K562 (cell line): ENCODE measurements around the gene DCAF11. TPM values are rescaled to one million over a fixed set of nuclear protein-coding genes. Genes with fewer than 3 reads are reported as not detected.

ENCODE experiments used
- ATAC-seq: fragments of 200-7000 bp; cut with Tn5 transposase; 3 replicates; pipeline ENCODE4 v1.9.1; 2020; ENCODE audit warnings: moderate library complexity
- BruUV-seq: library from RNA; stranded (reverse); fragments of 400-500 nt; replicated peaks from 2 replicates; lab custom pipeline; 2021; lab: Mats Ljungman, UMichigan
- CTCF ChIA-PET: fragments of 300-600 bp; formaldehyde crosslinking; extraction: SDS; loops from one replicate; lab custom pipeline; 2021; ENCODE audit warnings: low intra/inter-chr PET ratio; lab: Yijun Ruan, JAX
- POLR2A ChIA-PET: fragments of 300-600, 350-650 bp; sonication (Branson Sonifier 250); formaldehyde crosslinking; extraction: SDS; loops from one replicate; lab custom pipeline; 2021; ENCODE audit warnings: antibody characterized with exemption, inconsistent platforms; lab: Yijun Ruan, JAX
- DNase-seq, 4 experiments: peaks; one replicate each; pipeline versions ENCODE4 v3.0.0 to v3.0.0-alpha.2; 2011 to 2018; ENCODE audit warnings: low spot score in 3 of 4, mixed read lengths in 3 of 4; ENCODE audit errors: extremely low read depth in 1 of 4
- FAIRE-seq: peaks from 2 replicates; lab custom pipeline; 2011; peaks lifted over from hg19 to GRCh38; lab: Jason Lieb, UNC
- H2AFZ ChIP-seq: 2 replicates; pipeline ENCODE4 v1.6.0; 2011; ENCODE audit warnings: low read depth, low read length, control low read depth, inconsistent platforms
- H3K27ac ChIP-seq: fragments of 200-600 bp; 3 replicates; pipeline ENCODE4 v1.8.0; 2011; ENCODE audit warnings: low read depth, mild to moderate bottlenecking, control low read depth, inconsistent platforms, low read length, moderate library complexity, mixed read lengths; ENCODE audit errors: extremely low read depth
- H3K27me3 ChIP-seq, 2 experiments: fragments of 300-600 bp in 1 of 2; 2 replicates in 1 of 2; 3 replicates in 1 of 2; pipeline versions ENCODE4 v1.6.0 to v1.8.0; 2011; ENCODE audit warnings: inconsistent platforms in 2 of 2, low read length in 2 of 2, mild to moderate bottlenecking in 1 of 2, mixed read lengths in 1 of 2, moderate library complexity in 1 of 2; ENCODE audit not compliant: control insufficient read depth in 2 of 2, insufficient read depth in 2 of 2
- H3K36me3 ChIP-seq: fragments of 300-600 bp; 3 replicates; pipeline ENCODE4 v1.8.0; 2011; ENCODE audit warnings: mild to moderate bottlenecking, low read length, inconsistent platforms; ENCODE audit not compliant: control insufficient read depth, insufficient read depth
- H3K4me1 ChIP-seq, 2 experiments: fragments of 200-600 bp in 1 of 2; replicated peaks in 1 of 2; 2 replicates in 1 of 2; 3 replicates in 1 of 2; pipeline versions ENCODE4 v1.5.1 to v1.8.0; 2011; ENCODE audit warnings: inconsistent platforms in 2 of 2, low read length in 2 of 2, mild to moderate bottlenecking in 1 of 2, mixed read lengths in 1 of 2, moderate library complexity in 1 of 2; ENCODE audit not compliant: control insufficient read depth in 2 of 2, insufficient read depth in 2 of 2
- H3K4me2 ChIP-seq: 2 replicates; pipeline ENCODE4 v1.6.1; 2011; ENCODE audit warnings: low read length, control low read depth, inconsistent platforms, mixed read lengths; ENCODE audit not compliant: insufficient read depth
- H3K4me3 ChIP-seq: fragments of 200-600 bp; sonication (generic), shearing (Covaris generic); 2 replicates; pipeline ENCODE4 v1.5.1; 2016; ENCODE audit warnings: control low read depth, inconsistent platforms
- H3K79me2 ChIP-seq: fragments of 200-600 bp; 3 replicates; pipeline ENCODE4 v1.8.0; 2011; ENCODE audit warnings: low read length, inconsistent platforms; ENCODE audit not compliant: control insufficient read depth, insufficient read depth
- H3K9ac ChIP-seq, 2 experiments: 2 replicates each; pipeline versions ENCODE4 v1.6.0 to v1.6.1; 2011; ENCODE audit warnings: low read depth in 2 of 2, low read length in 2 of 2, control low read depth in 1 of 2, inconsistent platforms in 1 of 2, mild to moderate bottlenecking in 1 of 2, mixed read lengths in 1 of 2; ENCODE audit not compliant: insufficient read depth in 1 of 2
- H3K9me1 ChIP-seq: one replicate; pipeline ENCODE4 v1.6.0; 2011; ENCODE audit warnings: inconsistent platforms, mild to moderate bottlenecking, low read length, moderate library complexity; ENCODE audit not compliant: control insufficient read depth, insufficient read depth
- H3K9me3 ChIP-seq: replicated peaks from 2 replicates; pipeline ENCODE4 v1.5.1; 2011; ENCODE audit warnings: low read depth, low read length, inconsistent platforms; ENCODE audit not compliant: control insufficient read depth, insufficient read depth
- H4K20me1 ChIP-seq: replicated peaks from 2 replicates; pipeline ENCODE4 v1.6.1; 2011; ENCODE audit warnings: low read length, inconsistent platforms, mixed read lengths; ENCODE audit not compliant: control insufficient read depth, insufficient read depth
- BHLHE40 ChIP-seq: IDR thresholded peaks from 2 replicates; pipeline ENCODE4 v1.6.1; 2011; ENCODE audit warnings: low read length, improper control_type of control experiment
- E2F4 ChIP-seq: sonication (generic); formaldehyde crosslinking; IDR thresholded peaks from 2 replicates; pipeline ENCODE4 v1.8.0; 2022; ENCODE audit warnings: mild to moderate bottlenecking, low read depth, missing genetic modification reagents
- HOMEZ ChIP-seq: fragments of 250-450 bp; sonication (Bioruptor Pico); IDR thresholded peaks from 2 replicates; pipeline ENCODE4 v1.4.0; 2020; ENCODE audit warnings: mild to moderate bottlenecking, moderate library complexity
- MTA1 ChIP-seq: fragments of 450-650 bp; IDR thresholded peaks from 2 replicates; pipeline ENCODE4 v1.6.1; 2017; ENCODE audit warnings: borderline replicate concordance
- MYC ChIP-seq, 2 experiments: fragments of 250-450 bp in 1 of 2; sonication (Bioruptor Pico) in 1 of 2; IDR thresholded peaks; 2 replicates each; pipeline versions ENCODE4 v1.5.1 to v1.6.1; 2012 to 2021; ENCODE audit warnings: low read depth in 2 of 2, borderline replicate concordance in 1 of 2, improper control_type of control experiment in 1 of 2, low read length in 1 of 2, mild to moderate bottlenecking in 1 of 2, moderate library complexity in 1 of 2
- NR2F6 ChIP-seq: fragments of 450-650 bp; formaldehyde crosslinking; IDR thresholded peaks from 2 replicates; pipeline ENCODE4 v1.4.0; 2020; ENCODE audit warnings: mild to moderate bottlenecking
- PPARD ChIP-seq: fragments of 250-450 bp; sonication (Bioruptor Pico); IDR thresholded peaks from 2 replicates; pipeline ENCODE4 v1.8.0; 2022; ENCODE audit warnings: inconsistent platforms, mild to moderate bottlenecking, moderate library complexity
- RB1 ChIP-seq: fragments of 450-650 bp; IDR thresholded peaks from 2 replicates; pipeline ENCODE4 v1.6.1; 2017; ENCODE audit warnings: low read depth, mild to moderate bottlenecking
- ZNF224 ChIP-seq: sonication (generic); formaldehyde crosslinking; IDR thresholded peaks from 2 replicates; pipeline ENCODE4 v1.8.0; 2022; ENCODE audit warnings: mild to moderate bottlenecking, missing genetic modification reagents
- WGBS: fragments of 100-300 bp; shearing (Covaris generic); methylation state at CpG from one replicate; pipeline ENCODE4 v1.1.6; 2016; ENCODE audit warnings: low coverage, mixed read lengths; ENCODE audit not compliant: insufficient coverage; ENCODE audit errors: missing lambda C conversion rate; 5-methylcytosine and 5-hydroxymethylcytosine counted together
- in situ Hi-C: fragments of 300-500 bp; cut with MboI; formaldehyde crosslinking; loops from 4 replicates; pipeline ENCODE4 v1.15.0; 2018; ENCODE audit warnings: inconsistent platforms, mixed read lengths
- intact Hi-C: fragments of 100-400 bp; cut with micrococcal nuclease; formaldehyde crosslinking; loops from 2 replicates; pipeline ENCODE4 v1.14.2; 2022
- polyA plus RNA-seq, 8 experiments: library from polyadenylated mRNA; depleted of rRNA in 4 of 8; stranded (reverse) in 5 of 8; unstranded in 3 of 8; fragments of >200 nt; fragmentation: Nextera tagmentation in 2 of 8; fragmentation: Illumina TruSeq in 1 of 8; extraction: Ambion mirVana in 2 of 8; extraction: Trizol in 1 of 8; gene quantifications; 2 replicates each; pipeline versions ENCODE4 v1.2.1 to v1.2.3, GENCODE V29; 2011 to 2014; ENCODE audit warnings: inconsistent platforms in 1 of 8, missing spikeins in 1 of 8
- total RNA-seq, 7 experiments: library from RNA; depleted of rRNA in 6 of 7; stranded (reverse); fragments of >200 nt in 6 of 7; fragmentation: Illumina TruSeq in 2 of 7; extraction: Trizol in 2 of 7; gene quantifications; 2 replicates each; pipeline versions ENCODE4 v1.2.1 to v1.2.3, GENCODE V29; 2011 to 2021; ENCODE audit warnings: low replicate concordance in 1 of 7

The DCAF11 gene
- total and polyA plus RNA-seq, 9 of the 15 experiments (the other 6 are each of a cell fraction or from before 2014, with no cell fraction given) = 8.5 to 46.2 (median 36.4) TPM

DNA sequence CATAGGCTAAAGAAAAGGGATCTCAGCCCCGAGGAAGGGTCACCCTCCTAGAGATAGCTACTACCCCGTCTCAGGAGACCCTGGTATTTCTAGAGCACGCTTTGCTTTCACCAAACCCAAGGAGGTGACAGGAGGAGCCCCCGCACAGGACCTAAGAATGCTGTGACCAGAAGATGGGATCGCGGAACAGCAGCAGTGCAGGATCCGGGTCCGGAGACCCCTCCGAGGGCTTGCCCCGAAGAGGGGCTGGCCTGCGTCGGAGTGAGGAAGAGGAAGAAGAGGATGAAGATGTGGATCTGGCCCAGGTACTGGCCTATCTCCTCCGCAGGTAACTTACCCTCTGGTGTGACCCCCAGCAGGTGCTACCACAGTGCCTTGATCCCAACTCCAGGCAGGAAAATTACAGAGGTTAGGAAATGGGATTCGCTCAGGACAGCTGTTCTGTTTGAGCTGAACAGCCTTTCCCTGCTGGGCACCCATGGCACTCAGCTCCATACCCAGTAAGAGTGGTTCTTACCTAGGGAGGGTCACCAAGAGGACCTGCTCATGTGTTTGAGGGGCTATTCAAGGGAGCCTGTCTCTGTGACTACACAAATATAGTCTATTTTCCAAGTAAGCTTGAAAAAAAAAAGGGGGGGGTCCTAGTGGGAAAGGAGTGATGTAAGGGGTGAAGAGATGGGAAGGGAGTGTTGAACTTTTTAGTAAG lies 998 bp downstream of the DCAF11 start:
- Histone ChIP-seq H3K4me3 (peak overlapping the region; percentile 51), H3K9ac (peak overlapping the region; percentile 89 to 91), H3K9me3 (no peaks in the 10 kb centered on the region), H3K27me3 (no peaks in the 10 kb centered on the region), H3K4me1 (peaks cover 10% of the 10 kb centered on the region in 2 experiments; a peak in 4 of 5 replicates), H3K9me1 (no peaks in the 10 kb centered on the region), H3K4me2 (peak overlapping the region; percentile 94), H2AFZ (peak overlapping the region; percentile 92), H3K27ac (peak overlapping the region; percentile 95)
- in situ Hi-C loops = no loop called here
- 6% methylated on average over 11 of the region's 14 CpGs for WGBS
- ChIA-PET CTCF (no interaction called here), POLR2A (interaction anchor here (0.6 to 5.0 kb wide), 10 partner anchors 11 to 201 kb away, joined by 3 to 38 read pairs (median 3); partner anchors contain the start of genes DHRS1, NOP9, PSME1 and TINF2)
- TF ChIP-seq ZNF224 (no peak), PPARD (CRISPR knock-in tag) (no peak), HOMEZ (CRISPR knock-in tag) (no peak), MTA1 (no peak), NR2F6 (no peak), BHLHE40 (no peak), RB1 (no peak), E2F4 (CRISPR knock-in tag) (no peak), MYC (IDR thresholded peaks at IDR 0.05; ENCODE audit: low read depth, low read length) (no peak), MYC (CRISPR knock-in tag; IDR thresholded peaks at IDR 0.05; ENCODE audit: borderline replicate concordance, low read depth) (no peak)
- TF ChIP-seq, all 486 proteins: peak for 0
- ATAC-seq (no peak), DNase-seq (peak in 1 of 4 experiments; percentile 18), FAIRE-seq (no peak)
- peaks cover 39% of the 10 kb centered on the region; the same call in 2 of the 3 replicates for H3K36me3 ChIP-seq
- peaks cover 18% of the 10 kb centered on the region for H3K79me2 ChIP-seq
- H4K20me1 ChIP-seq = no peaks in the 10 kb centered on the region
- BruUV-seq = TSS peak; percentile 70
- intact Hi-C loops = loop anchor here (2.0 kb wide), 2 partner anchors 21 to 31 kb away; partner anchors contain the start of genes PCK2, PSME2 and RNF31
